HFF-Myc (cell line): Measurements from ENCODE around the gene CST6.

Experiments
- DNase-seq: peaks from one replicate; pipeline ENCODE4 v3.0.0-alpha.2; 2011; ENCODE audit warnings: low read depth; ENCODE audit errors: extremely low read depth
- H3K4me3 ChIP-seq: replicated peaks from 2 replicates; pipeline ENCODE4 v1.5.1; 2011; ENCODE audit warnings: low read depth, mild to moderate bottlenecking, control low read depth, low read length
- TF ChIP-seq, protein P1 (sequence below): IDR thresholded peaks from 2 replicates; pipeline ENCODE4 v1.5.1; 2012; ENCODE audit warnings: mild to moderate bottlenecking, low read depth, low read length, control low read depth; ENCODE audit errors: missing control alignments

The CST6 gene

DNA sequence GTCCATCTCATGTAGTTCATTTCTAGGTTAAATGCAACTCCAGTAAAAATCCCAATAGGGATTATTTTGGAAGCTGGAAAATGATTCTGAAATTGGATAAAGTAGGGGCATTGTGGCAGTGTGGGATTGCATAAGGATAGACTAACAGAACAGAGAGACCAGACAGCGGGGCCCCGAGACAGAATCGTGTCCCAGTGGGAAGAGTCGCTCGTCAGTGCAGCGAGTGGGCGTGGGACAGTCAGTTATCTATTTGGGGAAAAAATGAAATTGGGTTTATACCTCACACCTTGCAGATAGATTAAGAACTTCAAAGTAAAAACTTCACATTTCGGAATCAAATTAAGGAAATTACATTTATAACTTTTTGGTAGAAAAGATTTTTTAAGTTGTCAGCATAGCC, 39.7 kb upstream of the CST6 start:
- no peak overlapping the region for H3K4me3 ChIP-seq
- TF ChIP-seq, protein P1, sequence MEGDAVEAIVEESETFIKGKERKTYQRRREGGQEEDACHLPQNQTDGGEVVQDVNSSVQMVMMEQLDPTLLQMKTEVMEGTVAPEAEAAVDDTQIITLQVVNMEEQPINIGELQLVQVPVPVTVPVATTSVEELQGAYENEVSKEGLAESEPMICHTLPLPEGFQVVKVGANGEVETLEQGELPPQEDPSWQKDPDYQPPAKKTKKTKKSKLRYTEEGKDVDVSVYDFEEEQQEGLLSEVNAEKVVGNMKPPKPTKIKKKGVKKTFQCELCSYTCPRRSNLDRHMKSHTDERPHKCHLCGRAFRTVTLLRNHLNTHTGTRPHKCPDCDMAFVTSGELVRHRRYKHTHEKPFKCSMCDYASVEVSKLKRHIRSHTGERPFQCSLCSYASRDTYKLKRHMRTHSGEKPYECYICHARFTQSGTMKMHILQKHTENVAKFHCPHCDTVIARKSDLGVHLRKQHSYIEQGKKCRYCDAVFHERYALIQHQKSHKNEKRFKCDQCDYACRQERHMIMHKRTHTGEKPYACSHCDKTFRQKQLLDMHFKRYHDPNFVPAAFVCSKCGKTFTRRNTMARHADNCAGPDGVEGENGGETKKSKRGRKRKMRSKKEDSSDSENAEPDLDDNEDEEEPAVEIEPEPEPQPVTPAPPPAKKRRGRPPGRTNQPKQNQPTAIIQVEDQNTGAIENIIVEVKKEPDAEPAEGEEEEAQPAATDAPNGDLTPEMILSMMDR = no peak
- no peak for DNase-seq

DNA sequence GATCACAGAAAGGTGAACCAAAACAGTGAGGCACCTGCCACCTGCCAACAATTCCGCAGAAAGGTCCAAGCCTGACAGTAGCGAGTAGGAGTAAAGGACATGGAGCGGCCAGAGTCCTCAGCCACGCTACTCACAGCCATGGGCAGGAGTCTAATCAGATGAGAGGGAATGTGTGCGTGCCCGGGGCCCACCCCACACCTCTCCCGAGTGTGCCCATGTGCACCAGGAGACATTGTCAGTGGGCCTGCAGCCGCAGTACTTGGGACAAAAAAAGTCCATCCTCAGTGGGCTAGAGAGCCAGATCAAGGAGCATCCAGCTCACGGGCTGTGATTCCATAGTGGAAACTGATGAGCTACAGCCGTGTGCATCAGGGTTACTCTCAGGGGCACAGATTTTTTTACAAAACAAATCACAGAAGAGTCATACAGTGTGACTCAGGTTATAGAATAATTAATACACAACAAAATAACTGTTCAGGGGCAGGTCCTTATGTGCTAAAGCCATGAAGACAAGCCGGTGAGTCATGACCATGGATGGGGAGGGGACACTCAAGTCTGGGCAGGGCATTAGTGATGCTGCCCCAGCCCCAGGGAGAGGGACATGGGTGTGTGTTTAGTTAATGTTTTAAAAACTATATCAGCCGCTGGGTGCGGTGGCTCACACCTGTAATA, 38.2 kb upstream of the CST6 start:
- no peak for DNase-seq
- H3K4me3 ChIP-seq = no peak overlapping the region
- TF ChIP-seq, protein P1 = no peak

DNA sequence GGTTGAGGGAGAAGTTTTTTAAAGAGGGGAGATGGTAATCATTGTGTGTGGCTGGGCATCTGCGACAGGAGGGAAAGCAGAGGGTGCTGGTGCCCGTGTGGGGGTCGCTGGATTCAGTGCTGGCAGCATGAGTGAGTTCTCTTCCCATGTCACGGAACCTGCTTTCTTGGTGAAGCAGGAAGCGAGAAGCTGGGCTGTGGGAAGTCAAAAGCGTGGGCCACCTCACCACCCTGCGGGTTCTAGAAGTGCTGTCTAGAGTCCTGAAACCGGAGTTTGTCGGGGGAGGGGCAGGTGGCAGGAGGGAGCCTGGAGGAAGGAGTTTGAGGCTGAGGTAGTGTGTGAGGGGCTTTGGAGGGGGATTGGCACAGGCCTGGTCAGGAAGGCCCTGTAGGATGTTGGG, 36.0 kb upstream of the CST6 start:
- no peak overlapping the region for H3K4me3 ChIP-seq
- TF ChIP-seq, protein P1 = no peak
- no peak for DNase-seq

DNA sequence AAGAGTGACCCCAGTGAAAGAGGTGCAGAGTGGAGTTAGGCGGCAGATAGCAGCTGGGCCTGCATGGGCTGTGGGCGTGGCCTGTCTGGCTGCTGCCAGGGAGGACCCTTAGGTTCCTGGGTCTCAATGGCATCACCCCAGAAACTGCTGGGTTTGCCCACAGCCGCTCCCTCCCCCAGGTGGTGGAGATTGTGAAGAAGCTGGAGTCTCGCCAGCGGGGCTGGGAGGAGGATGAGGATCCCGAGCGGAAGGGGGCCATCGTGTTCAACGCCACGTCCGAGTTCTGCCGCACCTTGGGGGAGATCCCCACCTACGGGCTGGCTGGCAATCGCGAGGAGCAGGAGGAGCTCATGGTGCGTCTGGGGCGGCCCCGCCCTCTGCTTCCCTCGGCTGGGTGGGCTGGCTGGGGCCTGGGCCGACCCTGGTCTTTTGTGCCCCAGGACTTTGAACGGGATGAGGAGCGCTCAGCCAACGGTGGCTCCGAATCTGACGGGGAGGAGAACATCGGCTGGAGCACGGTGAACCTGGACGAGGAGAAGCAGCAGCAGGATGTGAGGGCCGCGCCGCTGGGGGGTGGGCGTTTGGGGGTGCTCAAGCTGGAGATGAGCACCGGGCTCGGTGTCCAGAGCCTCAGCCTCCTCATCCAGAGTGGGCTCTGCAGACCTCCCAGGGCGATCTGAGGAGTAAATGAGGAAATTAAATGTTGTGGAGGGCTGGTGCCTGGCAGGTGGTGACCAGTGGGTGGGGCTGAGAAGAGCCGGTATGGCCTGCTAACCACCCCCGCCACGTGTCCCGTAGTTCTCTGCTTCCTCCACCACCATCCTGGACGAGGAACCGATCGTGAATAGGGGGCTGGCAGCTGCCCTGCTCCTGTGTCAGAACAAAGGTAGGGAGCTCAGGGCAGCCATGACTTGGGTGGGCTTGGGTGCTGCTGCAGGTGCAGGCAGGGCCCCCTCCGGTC, 35.3 kb upstream of the CST6 start:
- TF ChIP-seq, protein P1 = no peak
- no peak overlapping the region for H3K4me3 ChIP-seq
- no peak for DNase-seq

DNA sequence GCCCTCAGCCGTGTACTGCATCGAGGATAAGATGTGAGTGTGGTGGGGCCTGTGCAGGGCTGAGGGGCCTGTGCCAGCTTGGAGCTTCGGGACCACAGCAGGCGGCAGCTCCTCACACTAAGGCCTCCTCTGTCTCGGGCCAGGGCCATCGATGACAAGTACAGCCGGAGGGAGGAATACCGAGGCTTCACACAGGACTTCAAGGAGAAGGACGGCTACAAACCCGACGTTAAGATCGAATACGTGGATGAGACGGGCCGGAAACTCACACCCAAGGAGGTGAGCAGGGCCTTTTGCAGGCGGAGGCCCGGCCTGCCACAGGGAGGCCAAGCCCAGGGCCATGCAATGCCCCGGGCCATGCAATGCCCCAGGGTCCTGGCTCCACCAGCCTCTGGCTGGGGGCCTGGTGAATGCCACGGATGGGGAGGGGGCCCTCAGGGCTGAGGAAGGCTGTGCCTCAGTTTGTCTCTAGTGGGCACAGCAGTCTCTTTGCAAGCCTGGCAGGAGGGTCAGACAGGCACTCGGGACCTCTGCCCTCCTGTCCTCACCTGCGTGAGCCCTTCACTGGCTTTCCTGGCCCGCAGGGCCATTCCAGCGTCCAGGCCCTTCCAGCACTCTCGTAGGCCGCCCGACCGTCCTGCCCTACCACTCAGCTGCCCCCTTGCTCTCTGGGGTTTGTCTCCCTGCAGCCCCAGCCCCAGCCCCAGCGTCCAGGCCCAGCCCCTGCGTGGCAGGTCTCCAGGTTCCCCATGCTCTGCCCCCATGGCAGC, 34.0 kb upstream of the CST6 start:
- no peak overlapping the region for H3K4me3 ChIP-seq
- no peak for DNase-seq
- TF ChIP-seq, protein P1 = no peak

DNA sequence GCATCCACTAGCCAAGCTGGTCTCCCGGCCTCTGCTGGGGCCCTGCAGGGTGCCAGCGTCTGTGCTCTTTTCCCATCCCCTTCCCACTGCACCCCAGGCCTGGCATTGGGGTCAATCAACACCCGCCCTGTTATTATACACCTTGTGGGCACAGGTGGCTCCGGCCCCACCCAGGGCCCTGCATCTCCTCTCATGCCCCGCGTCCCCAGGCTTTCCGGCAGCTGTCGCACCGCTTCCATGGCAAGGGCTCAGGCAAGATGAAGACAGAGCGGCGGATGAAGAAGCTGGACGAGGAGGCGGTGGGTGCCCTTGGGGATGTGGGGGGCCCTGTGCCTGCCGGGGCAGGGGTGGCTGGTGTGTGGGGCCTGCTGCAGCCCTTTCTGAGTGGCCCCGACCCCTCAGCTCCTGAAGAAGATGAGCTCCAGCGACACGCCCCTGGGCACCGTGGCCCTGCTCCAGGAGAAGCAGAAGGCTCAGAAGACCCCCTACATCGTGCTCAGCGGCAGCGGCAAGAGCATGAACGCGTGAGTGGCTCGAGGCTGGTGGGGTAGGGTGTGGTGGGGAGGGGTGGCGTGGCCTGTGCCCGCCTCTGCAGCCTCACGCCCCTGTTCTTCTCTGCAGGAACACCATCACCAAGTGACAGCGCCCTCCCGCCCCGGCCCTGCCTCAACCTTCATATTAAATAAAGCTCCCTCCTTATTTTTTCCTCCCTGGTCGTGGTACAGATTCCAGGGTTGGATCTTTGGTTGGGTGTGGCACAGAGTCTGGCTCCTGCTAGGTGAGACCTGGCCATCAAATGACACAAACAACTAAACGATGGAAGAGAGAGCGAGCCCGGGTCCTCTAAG, 33.2 kb upstream of the CST6 start:
- DNase-seq = no peak
- TF ChIP-seq, protein P1 = no peak
- H3K4me3 ChIP-seq = no peak overlapping the region
